Upper lobe of left lung (tissue), 6 donors: Measurements from ENCODE around the gene ETNPPL. TPM values are rescaled to one million over a fixed set of nuclear protein-coding genes. Genes with fewer than 3 reads are reported as not detected.

ENCODE experiments used
- ATAC-seq, 2 donors: fragments of 200-7000 bp; cut with Tn5 transposase; one replicate each; pipeline ENCODE4 v1.9.1; 2022; ENCODE audit warnings: mild to moderate bottlenecking in 2 of 2, moderate library complexity in 2 of 2; ENCODE audit not compliant: low FRiP score in 2 of 2
- DNase-seq, 2 donors: peaks; one replicate each; pipeline ENCODE4 v3.0.0-alpha.2; 2019 to 2020
- H3K27ac ChIP-seq, 4 donors: fragments of 200-600 bp; sonication (generic); one replicate each; pipeline ENCODE4 v1.5.1; 2016 to 2019
- H3K27me3 ChIP-seq, 4 donors: fragments of 200-600 bp; sonication (generic); one replicate each; pipeline ENCODE4 v1.5.1; 2017 to 2019
- H3K36me3 ChIP-seq, 4 donors: fragments of 200-600 bp; sonication (generic); one replicate each; pipeline ENCODE4 v1.5.1; 2016 to 2019
- H3K4me1 ChIP-seq, 4 donors: fragments of 200-600 bp; sonication (generic); one replicate each; pipeline ENCODE4 v1.5.1; 2018 to 2019
- H3K4me3 ChIP-seq, 4 donors: fragments of 200-600 bp; sonication (generic); one replicate each; pipeline ENCODE4 v1.5.1; 2017 to 2019; ENCODE audit warnings: mild to moderate bottlenecking in 2 of 4, moderate library complexity in 1 of 4
- H3K9me3 ChIP-seq, 4 donors: fragments of 200-600 bp; sonication (generic); one replicate each; pipeline ENCODE4 v1.5.1; 2018 to 2019
- CTCF ChIP-seq, 6 experiments: fragments of 450-650 bp in 4 of 6; fragments of 200-600 bp in 2 of 6; sonication (generic) in 2 of 6; IDR thresholded peaks; one replicate each; pipeline ENCODE4 v1.5.1; 2016 to 2019; ENCODE audit warnings: antibody characterized with exemption in 6 of 6
- EP300 ChIP-seq, 4 donors: sonication (generic); formaldehyde crosslinking; IDR thresholded peaks; one replicate each; pipeline ENCODE4 v1.5.1; 2017; ENCODE audit warnings: antibody characterized with exemption in 4 of 4, control low read depth in 2 of 4
- POLR2A ChIP-seq, 4 donors: fragments of 450-650 bp; IDR thresholded peaks; one replicate each; pipeline ENCODE4 v1.5.1; 2016 to 2017; ENCODE audit warnings: antibody characterized with exemption in 4 of 4, mild to moderate bottlenecking in 2 of 4
- POLR2AphosphoS5 ChIP-seq, 2 donors: sonication (generic); formaldehyde crosslinking; IDR thresholded peaks; one replicate each; pipeline ENCODE4 v1.5.1; 2017; ENCODE audit warnings: antibody characterized with exemption in 2 of 2
- WGBS, 2 donors: methylation state at CpG; one replicate each; pipeline ENCODE4 v1.1.5; 2017 to 2018; 5-methylcytosine and 5-hydroxymethylcytosine counted together
- total RNA-seq, 6 donors: library from RNA; depleted of rRNA in 4 of 6; stranded (reverse); fragments of >200 nt in 4 of 6; gene quantifications; one replicate each; pipeline versions ENCODE4 v1.1.0 to v1.2.1, GENCODE V29; 2016 to 2021
- donor health status: DM: no; HTN: no; CAD: no; lungs with moderate emphysema.
- donor health status: DM: no; HTN: yes; CAD: no; lungs with severe emphysema.

The ETNPPL gene
- total RNA-seq, 6 donors from 2014 or later = not detected

DNA sequence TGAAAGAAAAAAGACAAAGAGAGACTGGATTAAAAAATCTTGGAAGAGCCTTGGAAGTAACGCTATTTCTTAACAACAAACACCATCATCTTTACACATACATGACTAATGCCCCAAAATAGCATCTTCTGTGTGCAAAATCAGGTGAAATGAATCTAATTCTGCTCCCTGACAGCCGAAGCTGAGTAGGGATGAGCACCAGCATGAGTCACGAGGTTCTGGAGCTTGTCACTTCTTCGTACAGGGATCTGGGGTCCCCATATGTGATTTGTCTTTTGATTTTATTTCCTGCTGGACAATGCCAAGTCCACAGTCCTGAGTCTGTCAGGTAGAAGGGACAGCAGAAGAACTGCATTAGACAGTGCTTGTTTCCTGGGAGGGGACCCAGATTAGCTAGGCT, 56.6 kb downstream of the ETNPPL start:
- Histone ChIP-seq H3K9me3 (no peaks in the 10 kb centered on the region), H3K4me3 (no peak overlapping the region), H3K4me1 (no peaks in the 10 kb centered on the region), H3K27ac (no peak overlapping the region), H3K27me3 (no peaks in the 10 kb centered on the region), H3K36me3 (no peaks in the 10 kb centered on the region)
- TF ChIP-seq CTCF (IDR thresholded peaks at IDR 0.05) = no peak
- TF ChIP-seq EP300 (IDR thresholded peaks at IDR 0.05) = no peak
- TF ChIP-seq POLR2AphosphoS5 (IDR thresholded peaks at IDR 0.05) = no peak
- TF ChIP-seq POLR2A (IDR thresholded peaks at IDR 0.05) = no peak
- WGBS, 2 donors = 59 to 67% methylated on average over 4 of the region's 4 CpGs
- no peak for DNase-seq
- ATAC-seq = no peak

DNA sequence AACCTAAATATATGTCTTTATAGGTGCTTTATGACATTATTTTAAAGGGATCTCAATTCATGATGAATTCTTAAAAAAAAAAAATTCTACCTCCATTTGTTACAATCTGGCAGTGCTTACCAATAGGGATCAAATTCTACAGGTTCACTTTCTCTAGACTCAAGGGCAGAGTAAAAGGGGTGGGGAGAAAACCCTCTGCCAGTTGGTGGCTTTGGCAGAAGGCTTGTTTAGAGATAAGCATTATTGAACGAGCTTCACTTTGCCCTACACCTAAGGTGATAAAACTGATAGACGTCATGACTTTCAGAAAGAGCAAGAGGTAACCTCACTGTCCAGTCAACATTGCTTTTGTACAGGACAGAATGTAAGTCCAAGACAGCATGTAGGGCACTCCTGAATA, 58.9 kb downstream of the ETNPPL start:
- Histone ChIP-seq H3K36me3 (no peaks in the 10 kb centered on the region), H3K27me3 (no peaks in the 10 kb centered on the region), H3K4me1 (no peaks in the 10 kb centered on the region), H3K9me3 (no peaks in the 10 kb centered on the region), H3K27ac (no peak overlapping the region), H3K4me3 (no peak overlapping the region)
- 64 to 81% methylated on average over 2 of the region's 2 CpGs for WGBS, 2 donors
- TF ChIP-seq EP300 (IDR thresholded peaks at IDR 0.05) = no peak
- TF ChIP-seq POLR2AphosphoS5 (IDR thresholded peaks at IDR 0.05) = no peak
- TF ChIP-seq POLR2A (IDR thresholded peaks at IDR 0.05) = no peak
- TF ChIP-seq CTCF (IDR thresholded peaks at IDR 0.05) = no peak
- no peak for ATAC-seq
- no peak for DNase-seq

DNA sequence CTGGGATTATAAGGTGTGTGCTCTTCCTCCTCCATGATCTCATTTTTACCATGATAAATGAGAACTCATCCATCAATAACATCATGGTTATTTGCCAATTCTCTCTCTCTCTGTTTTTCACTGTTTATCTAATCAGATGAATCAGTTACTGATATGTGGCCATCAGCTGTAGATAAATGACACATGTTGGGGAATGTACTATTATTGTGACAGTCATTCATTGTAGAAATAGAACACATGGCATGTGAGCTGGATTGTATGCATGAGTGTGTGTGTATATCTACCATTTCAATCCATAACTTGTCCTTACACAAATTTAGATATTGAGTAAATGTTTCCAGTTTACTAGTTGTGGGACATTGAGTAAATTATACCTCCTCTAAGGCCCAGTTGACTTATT, 59.5 kb downstream of the ETNPPL start:
- H3K4me1 ChIP-seq = no peaks in the 10 kb centered on the region
- DNase-seq (no peak), ATAC-seq (no peak)
- no peaks in the 10 kb centered on the region for H3K27me3 ChIP-seq
- H3K9me3 ChIP-seq = no peaks in the 10 kb centered on the region
- TF ChIP-seq POLR2AphosphoS5 (IDR thresholded peaks at IDR 0.05) (no peak), CTCF (IDR thresholded peaks at IDR 0.05) (no peak), EP300 (IDR thresholded peaks at IDR 0.05) (no peak), POLR2A (IDR thresholded peaks at IDR 0.05) (no peak)
- no peak overlapping the region for H3K4me3 ChIP-seq
- no peaks in the 10 kb centered on the region for H3K36me3 ChIP-seq
- no peak overlapping the region for H3K27ac ChIP-seq

- Histone ChIP-seq H3K4me1 (no peaks in the 10 kb centered on the region), H3K4me3 (no peak overlapping the region), H3K27ac (no peak overlapping the region), H3K36me3 (no peaks in the 10 kb centered on the region), H3K27me3 (no peaks in the 10 kb centered on the region), H3K9me3 (no peaks in the 10 kb centered on the region)
- TF ChIP-seq CTCF (IDR thresholded peaks at IDR 0.05) (no peak), POLR2AphosphoS5 (IDR thresholded peaks at IDR 0.05) (no peak), EP300 (IDR thresholded peaks at IDR 0.05) (no peak), POLR2A (IDR thresholded peaks at IDR 0.05) (no peak)
- ATAC-seq (no peak), DNase-seq (no peak)
- WGBS, 2 donors = 28 to 49% methylated on average over 3 of the region's 3 CpGs
Measured at GRCh38 chr4:108702960-108703359, 59.9 kb downstream of the ETNPPL start.

GRCh38 chr4:108700081-108700757, 62.6 kb downstream of the ETNPPL start:
- ATAC-seq (no peak), DNase-seq (no peak)
- 27 to 30% methylated on average over 1 of the region's 1 CpG for WGBS, 2 donors
- Histone ChIP-seq H3K4me3 (no peak overlapping the region), H3K36me3 (no peaks in the 10 kb centered on the region), H3K4me1 (no peaks in the 10 kb centered on the region), H3K9me3 (no peaks in the 10 kb centered on the region), H3K27ac (no peak overlapping the region), H3K27me3 (no peaks in the 10 kb centered on the region)
- no peak for TF ChIP-seq CTCF (IDR thresholded peaks at IDR 0.05)
